GM18499 (cell line): ENCODE measurements around the gene MSI2.
"Not testable (repeated sequence)": the region's sequence is repeated elsewhere in the genome, so short reads cannot be mapped to it uniquely, and the experiment has no call there.

ENCODE experiments used
- ATAC-seq: cut with Tn5 transposase; IDR thresholded peaks from one replicate; pipeline ENCODE4 v1.9.1; 2021; ENCODE audit warnings: moderate number of reproducible peaks; ENCODE audit not compliant: insufficient read depth, unreplicated experiment

MSI2 gene

GRCh38 chr17:57489321-57489720 lies 233.0 kb downstream of the MSI2 start:
- no peak for ATAC-seq

GRCh38 chr17:57490111-57490845 lies 234.0 kb downstream of the MSI2 start:
- no peak for ATAC-seq

GRCh38 chr17:57490890-57491289 lies 234.6 kb downstream of the MSI2 start:
- no peak for ATAC-seq

- ATAC-seq = no peak
Measured at GRCh38 chr17:57493171-57493570, 236.8 kb downstream of the MSI2 start.

GRCh38 chr17:57493625-57494024 lies 237.3 kb downstream of the MSI2 start:
- ATAC-seq = no peak

GRCh38 chr17:57494443-57494842 lies 238.1 kb downstream of the MSI2 start:
- ATAC-seq = no peak

- ATAC-seq = no peak
Measured at GRCh38 chr17:57495771-57496170, 239.4 kb downstream of the MSI2 start.

GRCh38 chr17:57496382-57496781 lies 240.1 kb downstream of the MSI2 start:
- no peak for ATAC-seq

GRCh38 chr17:57498443-57498842 lies 242.1 kb downstream of the MSI2 start:
- ATAC-seq = no peak

- ATAC-seq = not testable (repeated sequence)
Measured at GRCh38 chr17:57499221-57499620, 242.9 kb downstream of the MSI2 start.

- no peak for ATAC-seq
Measured at GRCh38 chr17:57499648-57500049, 243.3 kb downstream of the MSI2 start.

- ATAC-seq = no peak
Measured at GRCh38 chr17:57501016-57501415, 244.7 kb downstream of the MSI2 start.

GRCh38 chr17:57502022-57502421 lies 245.7 kb downstream of the MSI2 start:
- ATAC-seq = no peak

GRCh38 chr17:57502811-57503241 lies 246.5 kb downstream of the MSI2 start:
- no peak for ATAC-seq

GRCh38 chr17:57504208-57504607 lies 247.9 kb downstream of the MSI2 start:
- ATAC-seq = no peak

GRCh38 chr17:57505841-57506773 lies 249.8 kb downstream of the MSI2 start:
- ATAC-seq = no peak

GRCh38 chr17:57506774-57507127 lies 250.4 kb downstream of the MSI2 start:
- ATAC-seq = no peak

GRCh38 chr17:57507828-57508227 lies 251.5 kb downstream of the MSI2 start:
- no peak for ATAC-seq

GRCh38 chr17:57508671-57509070 lies 252.3 kb downstream of the MSI2 start:
- no peak for ATAC-seq

GRCh38 chr17:57511475-57512123 lies 255.3 kb downstream of the MSI2 start:
- no peak for ATAC-seq

- ATAC-seq = no peak
Measured at GRCh38 chr17:57512258-57512657, 255.9 kb downstream of the MSI2 start.
